22Rv1 (cell line): ENCODE measurements around the gene SDR42E1.

ENCODE experiments used
- CTCF ChIP-seq: fragments of 450-650 bp; IDR thresholded peaks from 2 replicates; pipeline ENCODE4 v1.5.1; 2017; ENCODE audit warnings: mild to moderate bottlenecking
- ZFX ChIP-seq: fragments of 450-650 bp; IDR thresholded peaks from 2 replicates; pipeline ENCODE4 v1.6.1; 2017; ENCODE audit warnings: antibody characterized with exemption, borderline replicate concordance

GRCh38 chr16:82047374-82047773 lies 36.1 kb upstream of the SDR42E1 start:
- TF ChIP-seq CTCF, result no peak
- TF ChIP-seq ZFX, result no peak
